Stimulated activated naive B cell treated with anti-CD40 and anti-IgM and Interleukin-4, amounts not matched to agents 10 μg/mL and 1 μg/mL and 100 μg/mL, for 72 hours (primary cell): ENCODE data around the gene HOXA5.

Experiments used
- ATAC-seq, 2 donors: fragments of 150-1000 bp; cut with Tn5 transposase; replicated peaks; 2 replicates each; pipeline ENCODE4 v1.10.0; 2021; ENCODE audit warnings: moderate library complexity in 1 of 2
- DNase-seq: peaks from one replicate; pipeline ENCODE4 v3.0.0; 2021
- H3K27ac Mint-ChIP-seq: one replicate; pipeline ENCODE4 v1.8.0; 2022; ENCODE audit warnings: mild to moderate bottlenecking, mixed read lengths
- H3K27me3 Mint-ChIP-seq, 2 donors: one replicate each; pipeline ENCODE4 v1.8.0; 2022; ENCODE audit warnings: mixed read lengths in 2 of 2
- H3K36me3 Mint-ChIP-seq, 2 donors: one replicate each; pipeline ENCODE4 v1.8.0; 2022; ENCODE audit warnings: mixed read lengths in 2 of 2, mild to moderate bottlenecking in 1 of 2
- H3K4me1 Mint-ChIP-seq, 2 donors: one replicate each; pipeline ENCODE4 v1.8.0; 2022; ENCODE audit warnings: mixed read lengths in 2 of 2, mild to moderate bottlenecking in 1 of 2
- H3K4me3 Mint-ChIP-seq, 2 donors: one replicate each; pipeline ENCODE4 v1.8.0; 2022; ENCODE audit warnings: mild to moderate bottlenecking in 2 of 2, mixed read lengths in 2 of 2, moderate library complexity in 1 of 2
- H3K9me3 Mint-ChIP-seq, 2 donors: one replicate each; pipeline ENCODE4 v1.8.0; 2022; ENCODE audit warnings: mixed read lengths in 2 of 2, mild to moderate bottlenecking in 1 of 2

Gene HOXA5

DNA sequence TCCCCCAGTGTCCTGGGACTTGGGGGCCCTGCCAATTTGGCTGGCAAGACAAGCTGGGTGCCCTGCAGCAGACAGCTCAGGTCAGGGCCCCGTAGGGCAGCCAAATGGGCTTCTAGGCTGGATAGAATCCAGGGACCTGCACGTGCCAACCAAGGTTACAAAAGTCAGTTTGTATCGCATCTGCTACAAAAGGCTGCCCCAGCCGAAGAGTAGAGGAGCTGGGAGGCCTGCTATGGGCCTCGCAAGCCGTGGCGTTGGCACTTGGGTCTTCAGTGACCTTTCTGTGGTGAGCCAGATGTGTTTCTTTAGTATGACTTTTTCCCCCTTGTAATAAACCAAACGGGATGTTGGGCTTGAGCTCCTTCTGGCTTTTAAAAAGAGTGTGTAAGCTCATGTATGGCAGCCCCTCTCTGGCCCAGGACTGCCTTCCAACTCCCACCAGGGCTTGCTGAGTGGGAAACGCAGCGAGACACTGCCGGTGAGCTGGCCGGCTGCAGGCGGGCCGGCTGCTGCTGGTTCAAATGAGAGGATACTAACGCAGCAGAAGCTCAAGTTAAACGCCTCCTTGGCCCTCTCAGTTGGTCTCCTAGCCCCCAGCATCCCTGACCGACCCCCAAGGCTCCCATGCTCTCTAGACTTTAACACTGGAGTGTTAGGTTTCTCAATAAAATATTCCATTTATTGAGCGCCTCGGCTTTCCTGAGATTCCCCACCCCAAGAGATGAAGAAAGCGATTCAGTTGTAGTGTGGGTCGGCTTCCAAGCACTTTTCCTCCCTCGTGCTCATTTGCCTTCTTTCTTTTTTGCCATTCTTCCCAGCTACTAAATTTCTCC lies 33.7 kb upstream of the HOXA5 start:
- Mint-ChIP-seq H3K9me3 (peaks cover 0 to 2% of the 10 kb centered on the region in 2 donors), H3K4me1 (peaks cover 10 to 30% of the 10 kb centered on the region in 2 donors), H3K27me3 (peaks cover 54 to 81% of the 10 kb centered on the region in 2 donors), H3K27ac (no peak overlapping the region), H3K4me3 (no peak overlapping the region), H3K36me3 (peaks cover 3% of the 10 kb centered on the region in 2 donors)
- ATAC-seq = no peak
- no peak for DNase-seq

DNA sequence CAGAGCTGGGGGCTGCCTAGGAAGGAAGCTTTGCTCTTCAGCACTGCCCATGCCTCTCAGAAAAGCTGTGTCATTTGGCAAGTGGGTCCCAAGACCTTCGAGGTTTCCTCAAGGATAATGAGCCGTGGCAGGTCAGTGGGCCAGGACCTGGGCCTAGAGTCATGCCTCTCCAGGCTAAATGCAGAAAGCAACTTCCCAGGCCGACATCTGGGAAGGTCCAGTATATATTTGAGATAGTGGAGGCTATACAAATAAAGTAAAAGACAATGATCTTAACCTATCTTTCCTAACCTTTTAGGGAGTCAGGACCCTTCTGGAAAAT lies 33.0 kb upstream of the HOXA5 start:
- Mint-ChIP-seq H3K27me3 (peaks cover 60 to 81% of the 10 kb centered on the region in 2 donors), H3K9me3 (peaks cover 0 to 2% of the 10 kb centered on the region in 2 donors), H3K4me1 (peaks cover 15 to 37% of the 10 kb centered on the region in 2 donors), H3K36me3 (peaks cover 5 to 6% of the 10 kb centered on the region in 2 donors), H3K27ac (no peak overlapping the region), H3K4me3 (no peak overlapping the region)
- DNase-seq = no peak
- ATAC-seq = no peak

DNA sequence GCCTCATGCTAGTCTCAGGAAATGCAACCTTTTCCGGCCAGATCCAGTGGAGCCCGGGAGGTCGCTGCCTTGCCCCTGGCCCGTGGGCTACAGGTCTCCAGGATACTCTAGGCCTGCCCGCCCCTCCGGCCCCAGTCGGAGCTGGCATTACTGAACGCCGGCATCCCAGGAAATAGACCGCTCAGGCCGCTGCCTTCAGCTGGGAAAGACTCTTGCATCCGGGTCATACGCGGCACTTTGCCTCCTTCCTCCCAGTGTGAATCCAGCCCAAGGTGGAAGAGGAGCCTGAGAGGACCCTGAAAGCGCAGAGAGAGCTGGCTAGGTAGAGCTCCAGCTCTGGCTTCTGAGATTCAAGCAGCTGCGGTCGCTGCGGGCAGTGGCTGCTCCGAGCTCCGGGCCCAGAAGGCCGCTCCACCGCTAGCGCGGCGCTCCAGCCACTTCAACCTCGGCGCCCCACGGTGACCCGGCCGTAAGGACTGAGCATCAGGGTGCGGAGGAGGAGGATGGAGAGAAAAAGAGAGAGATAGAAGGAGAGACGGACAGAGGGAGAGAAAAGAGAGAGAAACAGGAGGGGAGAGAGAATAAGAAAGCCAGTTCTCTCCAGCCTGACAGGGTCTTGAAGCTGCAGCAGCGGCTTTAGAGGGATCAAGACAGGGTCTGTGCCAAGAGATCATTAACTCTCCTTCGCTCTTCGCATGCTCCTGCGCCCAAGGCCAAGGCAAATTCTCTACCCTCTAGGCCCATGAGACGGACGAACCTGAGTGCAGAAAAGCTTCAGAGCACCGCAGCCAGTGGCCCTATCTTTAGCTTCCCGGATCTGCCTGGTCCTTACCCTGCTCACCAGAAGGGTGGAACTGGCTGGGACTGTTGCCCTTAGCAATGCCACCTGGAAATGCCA lies 32.4 kb upstream of the HOXA5 start:
- Mint-ChIP-seq H3K27me3 (peaks cover 63 to 81% of the 10 kb centered on the region in 2 donors), H3K9me3 (peaks cover 0 to 2% of the 10 kb centered on the region in 2 donors), H3K36me3 (peaks cover 5 to 6% of the 10 kb centered on the region in 2 donors), H3K27ac (no peak overlapping the region), H3K4me3 (no peak overlapping the region), H3K4me1 (peaks cover 17 to 40% of the 10 kb centered on the region in 2 donors)
- ATAC-seq = no peak
- no peak for DNase-seq

DNA sequence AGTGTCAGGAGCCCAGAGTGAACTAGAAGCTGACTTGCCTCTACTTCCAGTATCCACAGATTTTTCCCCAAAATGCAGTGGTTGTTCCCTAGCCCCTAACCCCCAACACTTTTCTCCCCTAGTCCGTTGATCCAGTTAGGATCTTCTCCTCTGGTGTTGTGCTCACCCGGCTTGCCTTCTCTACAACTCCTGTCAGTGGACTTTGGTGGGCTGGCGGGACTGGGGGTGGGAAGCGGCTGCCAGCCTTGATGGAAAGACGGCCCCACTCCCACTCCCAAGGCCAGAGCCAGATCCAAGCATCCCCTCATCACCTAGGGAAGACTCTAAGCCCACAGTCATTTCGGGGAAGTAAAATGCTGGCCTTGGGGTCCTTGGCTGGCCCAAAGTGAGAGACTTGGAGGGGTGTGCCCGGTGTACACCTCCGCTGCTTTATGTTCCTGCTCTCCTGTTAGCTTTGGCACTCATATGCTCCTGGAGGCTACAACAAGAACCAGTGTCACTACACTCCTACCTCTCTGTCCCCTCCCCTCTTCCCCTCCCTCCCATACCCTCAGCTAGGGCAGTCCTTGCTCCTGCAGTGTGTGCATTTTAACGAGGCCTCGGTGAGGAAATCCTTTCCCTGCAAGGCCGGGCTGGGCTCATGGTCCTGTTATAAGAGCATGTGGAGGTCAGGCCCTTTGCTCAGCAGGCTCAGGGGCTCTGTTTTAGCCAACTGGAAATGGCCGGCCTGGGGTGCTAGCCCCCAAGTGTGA lies 31.6 kb upstream of the HOXA5 start:
- Mint-ChIP-seq H3K9me3 (peaks cover 0 to 2% of the 10 kb centered on the region in 2 donors), H3K4me1 (peaks cover 15 to 35% of the 10 kb centered on the region in 2 donors), H3K36me3 (peaks cover 5 to 6% of the 10 kb centered on the region in 2 donors), H3K27me3 (peaks cover 62 to 82% of the 10 kb centered on the region in 2 donors), H3K4me3 (peak overlapping the region; percentile 62 to 69), H3K27ac (no peak overlapping the region)
- ATAC-seq = no peak
- no peak for DNase-seq

DNA sequence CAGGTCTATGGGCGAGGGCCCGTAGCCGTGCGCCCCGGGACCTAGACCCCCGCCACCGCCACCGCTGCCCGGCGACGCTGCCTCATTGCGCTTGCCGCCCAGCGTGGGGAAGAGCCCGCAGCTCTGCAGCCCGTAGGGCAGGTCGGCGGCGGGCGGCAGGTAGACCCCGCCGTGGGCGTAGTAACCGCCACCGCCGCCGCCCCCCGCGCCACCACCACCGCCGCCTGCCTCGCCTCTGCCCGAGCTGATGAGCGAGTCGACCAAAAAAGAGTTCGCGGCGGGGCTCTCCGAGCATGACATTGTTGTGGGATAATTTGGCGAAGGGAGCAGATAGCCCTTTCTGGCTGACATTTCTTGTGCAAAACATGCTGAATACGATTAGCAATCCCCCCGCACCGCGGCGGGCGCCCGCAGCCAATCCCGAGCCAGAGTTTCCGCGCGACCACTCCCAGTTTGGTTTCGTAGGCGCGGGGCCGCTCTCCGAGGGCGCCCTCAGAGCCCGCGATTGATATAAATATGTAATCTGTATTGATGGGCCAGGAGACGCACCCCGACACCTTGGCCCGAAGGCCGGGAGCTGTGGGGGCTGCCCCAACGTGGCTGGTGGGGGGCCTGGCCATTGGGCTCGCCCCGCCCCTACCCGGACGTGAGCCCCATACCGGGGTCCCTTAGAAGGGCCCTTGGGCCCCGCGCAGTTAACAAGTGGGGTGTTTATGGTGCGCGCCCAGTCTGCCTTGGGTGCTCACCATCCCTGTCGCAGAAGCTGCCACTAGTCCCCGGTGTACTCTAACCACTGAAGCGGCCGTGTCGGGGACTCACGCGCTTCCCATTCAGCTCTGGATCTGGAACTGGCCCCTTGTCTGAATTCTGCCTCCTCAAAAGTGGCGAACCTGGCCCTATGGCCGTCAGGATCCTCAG lies 30.7 kb upstream of the HOXA5 start, which contains the start of gene HOXA10:
HOXA10 (minus strand) TSS at position 365 of the 918 bp plus-strand sequence; CDS start at position 351, 14 bp downstream.
- ATAC-seq (no peak), DNase-seq (no peak)
- H3K9me3 Mint-ChIP-seq = peaks cover 0 to 2% of the 10 kb centered on the region in 2 donors
- H3K36me3 Mint-ChIP-seq = peaks cover 5 to 6% of the 10 kb centered on the region in 2 donors
- H3K27me3 Mint-ChIP-seq = peaks cover 58 to 79% of the 10 kb centered on the region in 2 donors
- peak within 1 kb of the TSS; percentile 68 to 69 for H3K4me3 Mint-ChIP-seq
- H3K27ac Mint-ChIP-seq = peak within 1 kb of the TSS; percentile 59
- peaks cover 13 to 26% of the 10 kb centered on the region in 2 donors for H3K4me1 Mint-ChIP-seq

DNA sequence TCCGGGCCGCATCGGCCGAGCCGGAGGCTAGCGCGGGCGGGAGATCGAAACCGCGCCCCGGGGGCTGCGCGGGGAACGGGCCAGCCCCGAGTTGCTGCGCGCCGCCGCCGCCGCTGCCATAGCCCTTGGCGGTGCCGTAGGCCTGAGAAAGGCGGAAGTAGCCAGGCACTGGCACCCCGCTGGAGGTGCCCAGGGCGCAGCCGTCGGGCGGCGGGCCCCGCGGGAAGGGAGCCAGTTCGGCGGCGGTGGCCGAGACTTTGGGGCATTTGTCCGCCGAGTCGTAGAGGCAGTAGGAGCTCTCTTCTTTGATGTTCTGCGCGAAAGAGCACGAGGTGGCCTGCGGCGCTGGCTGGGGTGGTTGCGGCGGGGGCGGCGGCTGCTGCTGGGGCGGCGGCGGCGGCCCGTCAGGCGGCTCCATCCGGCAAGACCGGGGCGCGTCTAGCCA lies 30.1 kb upstream of the HOXA5 start:
- peaks cover 5 to 10% of the 10 kb centered on the region in 2 donors for H3K36me3 Mint-ChIP-seq
- DNase-seq = no peak
- H3K27ac Mint-ChIP-seq = no peak overlapping the region
- peaks cover 60 to 79% of the 10 kb centered on the region in 2 donors for H3K27me3 Mint-ChIP-seq
- peaks cover 0 to 2% of the 10 kb centered on the region in 2 donors for H3K9me3 Mint-ChIP-seq
- H3K4me3 Mint-ChIP-seq = peak overlapping the region; percentile 32 to 68
- H3K4me1 Mint-ChIP-seq = peaks cover 17 to 28% of the 10 kb centered on the region in 2 donors
- peak; percentile 55 to 70 for ATAC-seq

DNA sequence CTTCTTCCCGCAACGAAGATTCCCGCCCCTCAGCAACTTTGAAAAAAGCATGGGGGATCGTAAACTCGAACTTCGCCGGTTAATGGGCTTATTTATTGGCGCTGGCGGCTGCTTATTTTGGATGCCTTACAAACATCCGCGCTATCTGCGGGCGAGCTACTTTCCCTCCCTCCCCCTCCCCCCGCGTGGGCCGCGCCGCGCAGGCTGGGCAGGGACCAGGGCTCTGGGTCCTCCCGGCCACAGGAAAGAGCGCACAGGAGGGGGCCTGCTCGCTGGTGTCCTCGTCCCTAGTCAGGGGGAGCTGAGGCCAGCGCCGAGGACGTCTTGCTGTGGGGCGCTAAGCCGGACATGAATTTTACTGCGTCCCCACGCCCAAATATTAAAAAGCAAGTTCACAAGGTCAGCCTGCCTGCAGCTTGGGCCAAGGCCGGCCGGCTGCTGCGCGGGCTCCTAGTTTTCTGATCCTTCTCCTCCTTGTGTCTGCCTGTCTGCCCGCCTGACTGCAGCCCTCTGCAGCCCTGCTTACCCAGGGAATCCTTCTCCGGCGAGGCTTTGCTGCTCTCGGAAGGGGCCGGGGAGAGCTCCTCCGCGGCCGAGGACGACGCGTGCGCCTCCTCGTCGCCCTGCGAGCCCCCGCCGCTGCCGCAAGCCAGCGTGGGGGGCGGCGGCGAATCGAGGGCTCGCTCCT lies 29.5 kb upstream of the HOXA5 start:
- ATAC-seq (peak in 1 of 2 donors; percentile 14), DNase-seq (no peak)
- peak overlapping the region; percentile 50 to 68 for H3K4me3 Mint-ChIP-seq
- no peak overlapping the region for H3K27ac Mint-ChIP-seq
- peaks cover 61 to 77% of the 10 kb centered on the region in 2 donors for H3K27me3 Mint-ChIP-seq
- peaks cover 0 to 2% of the 10 kb centered on the region in 2 donors for H3K9me3 Mint-ChIP-seq
- H3K4me1 Mint-ChIP-seq = peaks cover 18 to 30% of the 10 kb centered on the region in 2 donors
- peaks cover 5 to 12% of the 10 kb centered on the region in 2 donors for H3K36me3 Mint-ChIP-seq

DNA sequence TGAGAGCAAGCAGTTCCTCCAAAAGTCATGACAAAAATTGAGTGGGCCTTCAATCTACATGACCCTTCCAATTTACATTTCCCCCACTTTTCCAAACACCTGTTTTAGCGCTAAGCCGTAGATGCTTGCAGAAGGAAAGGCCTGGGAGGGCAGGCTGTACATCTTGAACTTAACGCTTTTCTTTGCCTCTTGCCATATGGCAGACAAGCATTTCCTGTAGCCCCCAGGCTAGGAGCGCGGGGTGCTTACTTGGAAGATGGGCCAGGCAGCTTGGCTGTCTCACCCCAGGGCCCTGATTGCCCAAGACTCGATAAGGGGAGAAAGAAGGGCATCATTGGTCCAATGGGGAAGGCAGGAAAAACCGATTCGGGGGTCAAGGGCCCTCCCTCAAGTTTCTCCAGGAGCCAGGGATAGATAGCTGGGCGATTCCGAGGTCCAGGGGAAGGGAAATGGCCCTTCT lies 28.9 kb upstream of the HOXA5 start:
- peaks cover 56 to 77% of the 10 kb centered on the region in 2 donors for H3K27me3 Mint-ChIP-seq
- H3K4me1 Mint-ChIP-seq = peaks cover 18 to 30% of the 10 kb centered on the region in 2 donors
- DNase-seq (no peak), ATAC-seq (no peak)
- H3K36me3 Mint-ChIP-seq = peaks cover 5 to 12% of the 10 kb centered on the region in 2 donors
- peaks cover 0 to 2% of the 10 kb centered on the region in 2 donors for H3K9me3 Mint-ChIP-seq
- H3K27ac Mint-ChIP-seq = peak overlapping the region; percentile 93
- peak overlapping the region; percentile 61 to 75 for H3K4me3 Mint-ChIP-seq

DNA sequence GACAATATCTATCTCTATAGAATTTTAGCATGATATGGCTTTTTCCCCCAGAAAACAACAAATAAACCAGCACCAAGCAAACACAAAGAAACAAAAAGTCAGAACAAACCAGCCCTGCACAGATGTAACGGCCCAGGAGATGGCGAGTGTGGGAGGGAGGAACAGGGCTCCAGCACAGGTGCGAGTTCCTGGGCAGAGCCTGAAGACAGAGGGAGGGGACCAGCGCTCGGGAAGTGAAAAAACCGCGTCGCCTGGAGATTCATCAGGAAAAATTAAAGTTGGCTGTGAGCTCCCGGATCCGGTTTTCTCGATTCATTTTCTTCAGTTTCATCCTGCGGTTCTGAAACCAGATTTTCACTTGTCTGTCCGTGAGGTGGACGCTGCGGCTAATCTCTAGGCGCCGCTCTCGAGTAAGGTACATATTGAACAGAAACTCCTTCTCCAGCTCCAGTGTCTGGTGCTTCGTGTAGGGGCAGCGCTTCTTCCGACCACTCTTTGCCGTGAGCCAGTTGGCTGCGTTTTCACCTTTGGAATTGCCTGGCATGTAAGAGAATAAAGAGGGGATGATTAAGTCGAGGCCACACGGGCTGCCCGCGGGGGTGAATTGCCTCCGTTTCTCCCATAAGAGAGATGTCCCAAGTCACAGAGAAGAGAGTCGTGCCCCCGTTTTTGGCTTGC lies 28.3 kb upstream of the HOXA5 start:
- DNase-seq = no peak
- ATAC-seq = no peak
- peaks cover 5 to 15% of the 10 kb centered on the region in 2 donors for H3K36me3 Mint-ChIP-seq
- H3K4me1 Mint-ChIP-seq = peaks cover 21 to 30% of the 10 kb centered on the region in 2 donors
- H3K4me3 Mint-ChIP-seq = peak overlapping the region; percentile 36 to 75
- peak overlapping the region; percentile 93 for H3K27ac Mint-ChIP-seq
- H3K27me3 Mint-ChIP-seq = peaks cover 56 to 77% of the 10 kb centered on the region in 2 donors
- peaks cover 0 to 4% of the 10 kb centered on the region in 2 donors for H3K9me3 Mint-ChIP-seq

DNA sequence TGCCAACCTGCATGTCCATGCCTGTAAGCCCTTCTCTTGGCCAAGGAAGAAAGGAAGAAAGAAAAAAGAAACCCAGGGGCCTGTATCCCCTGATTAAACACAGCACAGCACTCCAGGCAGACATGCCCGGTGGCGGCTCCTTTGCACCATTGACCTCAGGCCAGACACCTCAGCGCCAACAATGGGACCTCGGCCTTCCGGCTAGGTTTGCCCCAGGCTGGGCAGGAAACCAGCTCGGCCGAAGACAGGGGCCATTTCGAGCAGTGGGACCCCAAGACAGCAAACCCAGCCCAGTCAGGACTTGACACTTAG lies 27.8 kb upstream of the HOXA5 start:
- no peak for ATAC-seq
- Mint-ChIP-seq H3K27ac (peak overlapping the region; percentile 93), H3K4me3 (peak overlapping the region in 1 of 2 donors; percentile 30), H3K9me3 (peaks cover 0 to 4% of the 10 kb centered on the region in 2 donors), H3K36me3 (peaks cover 5 to 15% of the 10 kb centered on the region in 2 donors), H3K4me1 (peaks cover 21 to 30% of the 10 kb centered on the region in 2 donors), H3K27me3 (peaks cover 52 to 76% of the 10 kb centered on the region in 2 donors)
- DNase-seq = no peak

DNA sequence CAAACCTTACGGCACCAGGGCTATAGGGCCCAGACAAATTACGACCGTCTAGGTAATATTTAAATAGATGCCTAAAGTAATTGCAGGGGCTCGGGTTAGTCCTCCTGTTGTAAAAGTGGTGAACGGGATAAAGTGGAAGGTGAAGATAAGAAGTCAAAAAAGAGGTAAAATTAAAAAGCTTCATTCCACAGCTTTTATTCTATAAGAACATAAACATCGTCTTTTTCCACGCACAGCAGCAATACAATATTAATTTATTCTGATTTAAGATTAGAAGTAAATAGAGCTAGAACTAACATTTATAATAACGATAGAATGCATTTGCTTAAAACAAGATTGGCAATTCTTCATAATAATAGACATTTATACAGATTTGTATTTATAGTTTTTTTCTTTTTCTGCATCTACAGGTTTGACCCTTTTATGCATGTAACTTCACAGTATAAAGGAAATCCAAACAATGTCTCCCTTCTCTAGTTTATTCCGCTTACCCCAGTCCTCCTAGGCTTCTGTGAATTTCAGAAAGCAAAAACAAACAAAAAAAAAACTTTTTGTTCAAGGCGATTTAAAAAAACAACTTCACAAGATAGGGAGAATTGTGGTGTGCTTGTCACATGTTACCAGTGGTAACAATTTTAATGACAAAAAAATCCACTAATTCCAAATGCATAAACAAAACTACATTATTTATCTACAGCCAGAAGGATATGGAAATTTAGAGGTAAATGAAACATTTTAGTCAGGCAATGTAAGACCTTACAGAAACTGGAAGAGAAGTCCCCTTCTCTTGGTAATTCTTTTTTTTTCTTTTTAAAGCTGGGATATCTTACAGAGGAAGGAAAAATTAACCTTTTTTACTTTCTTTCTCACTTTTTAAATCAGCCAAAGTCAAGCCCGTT lies 27.2 kb upstream of the HOXA5 start:
- peaks cover 5 to 15% of the 10 kb centered on the region in 2 donors for H3K36me3 Mint-ChIP-seq
- no peak for ATAC-seq
- H3K27ac Mint-ChIP-seq = peak overlapping the region; percentile 62
- H3K4me3 Mint-ChIP-seq = no peak overlapping the region
- peaks cover 22 to 33% of the 10 kb centered on the region in 2 donors for H3K4me1 Mint-ChIP-seq
- no peak for DNase-seq
- peaks cover 0 to 4% of the 10 kb centered on the region in 2 donors for H3K9me3 Mint-ChIP-seq
- H3K27me3 Mint-ChIP-seq = peaks cover 50 to 76% of the 10 kb centered on the region in 2 donors
